Measurements from ENCODE around the gene ZNF140.

- TF ChIP-seq POLR2AphosphoS5 (IDR thresholded peaks at IDR 0.05) (peak; percentile 62 to 92), POLR2A (IDR thresholded peaks at IDR 0.05) (peak in 3 of 4 donors; percentile 78 to 86 (median 79)), EP300 (IDR thresholded peaks at IDR 0.05) (peak in 1 of 4 donors; percentile 61)
- TF ChIP-seq, protein P1, sequence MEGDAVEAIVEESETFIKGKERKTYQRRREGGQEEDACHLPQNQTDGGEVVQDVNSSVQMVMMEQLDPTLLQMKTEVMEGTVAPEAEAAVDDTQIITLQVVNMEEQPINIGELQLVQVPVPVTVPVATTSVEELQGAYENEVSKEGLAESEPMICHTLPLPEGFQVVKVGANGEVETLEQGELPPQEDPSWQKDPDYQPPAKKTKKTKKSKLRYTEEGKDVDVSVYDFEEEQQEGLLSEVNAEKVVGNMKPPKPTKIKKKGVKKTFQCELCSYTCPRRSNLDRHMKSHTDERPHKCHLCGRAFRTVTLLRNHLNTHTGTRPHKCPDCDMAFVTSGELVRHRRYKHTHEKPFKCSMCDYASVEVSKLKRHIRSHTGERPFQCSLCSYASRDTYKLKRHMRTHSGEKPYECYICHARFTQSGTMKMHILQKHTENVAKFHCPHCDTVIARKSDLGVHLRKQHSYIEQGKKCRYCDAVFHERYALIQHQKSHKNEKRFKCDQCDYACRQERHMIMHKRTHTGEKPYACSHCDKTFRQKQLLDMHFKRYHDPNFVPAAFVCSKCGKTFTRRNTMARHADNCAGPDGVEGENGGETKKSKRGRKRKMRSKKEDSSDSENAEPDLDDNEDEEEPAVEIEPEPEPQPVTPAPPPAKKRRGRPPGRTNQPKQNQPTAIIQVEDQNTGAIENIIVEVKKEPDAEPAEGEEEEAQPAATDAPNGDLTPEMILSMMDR (IDR thresholded peaks at IDR 0.05): peak in 2 of 6 experiments; percentile 5 to 13
Observed at GRCh38 chr12:133130038-133130807, 49.5 kb downstream of the ZNF140 start, which contains the start of the genes ZNF10 and ZNF891.
